HG03097 (cell line): ENCODE results near the gene ITGAE.

ENCODE experiments used
- ATAC-seq: cut with Tn5 transposase; IDR thresholded peaks from one replicate; pipeline ENCODE4 v1.9.1; 2021; ENCODE audit not compliant: unreplicated experiment, low FRiP score

The ITGAE gene

GRCh38 chr17:3699951-3700350 lies 101.0 kb downstream of the ITGAE start:
- no peak for ATAC-seq

- ATAC-seq, result no peak
Observed at GRCh38 chr17:3698139-3698538, 102.8 kb downstream of the ITGAE start.

GRCh38 chr17:3697103-3697476 lies 103.9 kb downstream of the ITGAE start:
- no peak for ATAC-seq

GRCh38 chr17:3695723-3696411 lies 105.1 kb downstream of the ITGAE start, which contains the start of gene P2RX5:
Gene P2RX5, minus strand, starts transcription at chr17:3696155. Its CDS starts 150 bp downstream, at chr17:3696005.
- ATAC-seq, result no peak

GRCh38 chr17:3695129-3695722 lies 105.8 kb downstream of the ITGAE start:
- no peak for ATAC-seq

DNA sequence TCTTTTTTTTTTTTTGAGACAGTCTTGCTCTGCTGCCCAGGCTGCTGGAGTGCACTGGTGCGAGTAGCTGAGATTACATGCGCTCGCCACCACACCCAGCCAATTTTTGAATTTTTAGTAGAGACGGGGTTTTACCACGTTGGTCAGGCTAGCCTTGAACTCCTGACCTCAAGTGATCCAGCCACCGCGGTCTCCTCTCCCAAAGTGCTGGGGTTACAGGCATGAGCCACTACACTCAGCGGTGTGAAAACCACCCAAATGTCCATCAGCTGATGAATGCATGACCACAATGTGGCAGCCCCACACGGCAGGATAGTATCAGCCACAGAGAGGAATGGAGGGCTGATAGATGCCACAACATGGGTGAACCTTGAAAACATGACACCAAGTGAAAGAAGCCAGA lies 107.2 kb downstream of the ITGAE start:
- ATAC-seq, result peak; percentile 35

DNA sequence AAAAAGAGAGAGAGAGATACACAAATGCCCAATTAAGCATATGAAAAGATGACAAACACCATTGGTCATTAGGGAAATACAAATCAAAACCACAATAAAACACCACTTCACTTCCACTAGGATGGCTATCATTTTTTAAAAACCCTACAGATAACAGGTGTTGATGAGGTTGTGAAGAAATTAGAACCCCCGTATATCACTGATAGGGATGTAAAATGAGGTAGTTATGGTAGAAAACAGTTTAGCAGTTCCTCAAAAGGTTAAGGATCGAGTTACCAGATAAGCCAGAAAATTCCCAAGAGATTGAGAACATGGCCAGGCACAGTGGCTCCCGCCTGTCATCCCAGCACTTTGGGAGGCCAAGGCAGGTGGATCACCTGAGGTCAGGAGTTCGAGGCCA lies 107.8 kb downstream of the ITGAE start:
- no peak for ATAC-seq

GRCh38 chr17:3692346-3692745 lies 108.6 kb downstream of the ITGAE start:
- ATAC-seq, result no peak

- ATAC-seq, result no peak
Observed at GRCh38 chr17:3691617-3692067, 109.3 kb downstream of the ITGAE start.

DNA sequence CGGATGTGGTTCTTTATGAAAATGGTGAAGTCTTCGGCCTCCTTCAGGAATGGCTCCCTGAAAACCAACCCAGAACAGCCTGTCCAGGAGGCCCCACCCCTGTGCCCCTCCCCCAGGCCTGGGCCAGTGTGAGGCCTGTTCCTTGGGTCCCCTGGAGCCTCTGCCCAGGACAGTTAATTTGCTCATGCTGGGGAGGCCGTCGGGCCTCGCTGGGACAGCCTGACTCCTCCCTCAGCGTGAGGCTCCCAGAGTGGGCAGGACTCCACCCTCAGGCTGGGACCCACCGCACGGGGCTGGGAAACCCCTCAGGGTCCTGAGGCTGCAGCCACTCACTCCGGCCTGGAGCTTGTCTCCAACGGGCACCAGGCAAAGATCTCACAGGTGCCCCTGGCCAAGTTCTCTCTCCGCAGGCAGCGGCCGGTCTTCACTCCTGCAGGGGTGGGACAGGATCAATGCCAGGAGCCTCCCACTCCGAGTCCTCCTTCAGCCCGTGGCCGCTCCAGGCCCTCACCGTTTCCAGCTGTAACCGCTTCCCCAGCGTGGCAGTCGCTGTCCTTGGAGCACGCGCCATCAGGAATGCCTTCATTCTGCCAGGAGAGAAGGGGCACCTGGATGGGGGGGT lies 110.8 kb downstream of the ITGAE start:
- ATAC-seq, result no peak

GRCh38 chr17:3689262-3690093 lies 111.5 kb downstream of the ITGAE start:
- ATAC-seq, result no peak

- no peak for ATAC-seq
Observed at GRCh38 chr17:3688852-3689261, 112.1 kb downstream of the ITGAE start.

DNA sequence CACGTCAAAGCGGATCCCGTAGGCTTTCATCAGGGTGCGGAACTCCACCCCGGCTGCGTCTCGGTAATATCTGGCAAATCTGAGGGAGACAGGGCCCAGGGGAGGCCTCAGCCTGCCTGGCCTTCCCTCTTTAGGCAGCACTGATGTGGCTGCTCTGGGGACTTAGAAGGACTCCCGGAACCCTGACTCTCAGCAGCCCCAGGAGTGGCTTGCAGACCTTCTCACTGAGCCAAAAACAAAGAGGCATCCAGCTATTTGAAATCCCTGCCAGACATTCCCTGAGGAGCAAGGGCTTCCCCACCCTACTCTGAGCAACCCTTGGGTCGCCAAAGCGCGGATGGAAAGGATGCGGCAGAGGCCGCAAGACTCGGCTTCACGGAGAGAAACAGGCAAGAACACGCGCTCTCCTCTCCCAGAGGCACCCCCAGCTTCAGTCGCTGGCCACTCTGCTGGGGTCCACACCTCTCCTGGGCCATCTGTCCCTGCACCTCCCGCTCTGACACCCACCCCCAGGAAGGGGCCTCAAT lies 112.9 kb downstream of the ITGAE start:
- ATAC-seq, result no peak

DNA sequence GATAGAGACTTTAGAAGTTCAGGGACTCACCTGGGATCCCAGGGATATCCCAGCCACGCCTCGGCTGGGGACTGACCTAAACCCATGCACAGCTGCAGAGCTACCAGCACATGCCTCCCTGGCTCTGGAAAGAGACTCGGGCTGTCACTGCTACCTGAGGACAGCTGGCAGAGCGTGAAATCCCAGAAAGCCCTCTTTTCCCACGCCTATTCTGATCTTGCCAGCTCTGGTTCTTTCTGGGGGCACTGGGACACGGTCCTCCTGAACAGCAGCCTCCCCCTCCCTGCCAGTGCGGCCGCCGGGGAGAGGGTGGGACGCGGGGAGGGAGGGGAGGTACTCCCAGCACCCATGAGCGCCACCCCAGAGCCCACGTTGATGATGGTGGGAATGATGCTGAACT lies 115.8 kb downstream of the ITGAE start:
- no peak for ATAC-seq

DNA sequence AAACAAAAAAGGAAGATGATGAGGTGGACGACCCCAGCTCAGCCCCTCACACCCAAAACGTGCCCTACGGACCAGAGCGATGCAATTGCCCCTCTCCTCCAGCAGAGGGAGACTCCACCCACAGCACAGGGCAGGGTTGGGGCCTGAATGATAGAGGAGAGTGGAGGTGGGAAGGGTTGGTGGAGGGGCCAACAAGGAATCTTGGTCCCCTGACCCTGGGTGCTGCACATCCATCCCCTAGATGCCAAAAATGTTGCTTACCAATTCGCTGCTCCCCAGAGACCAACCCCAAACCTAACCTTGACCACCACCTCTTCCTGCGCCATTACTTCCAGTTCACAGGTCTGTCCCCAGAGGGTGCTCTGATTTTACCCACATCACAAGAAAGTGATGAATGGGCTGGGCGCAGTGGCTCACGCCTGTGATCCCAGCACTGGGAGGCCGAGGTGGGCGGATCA lies 117.9 kb downstream of the ITGAE start:
- ATAC-seq, result no peak

DNA sequence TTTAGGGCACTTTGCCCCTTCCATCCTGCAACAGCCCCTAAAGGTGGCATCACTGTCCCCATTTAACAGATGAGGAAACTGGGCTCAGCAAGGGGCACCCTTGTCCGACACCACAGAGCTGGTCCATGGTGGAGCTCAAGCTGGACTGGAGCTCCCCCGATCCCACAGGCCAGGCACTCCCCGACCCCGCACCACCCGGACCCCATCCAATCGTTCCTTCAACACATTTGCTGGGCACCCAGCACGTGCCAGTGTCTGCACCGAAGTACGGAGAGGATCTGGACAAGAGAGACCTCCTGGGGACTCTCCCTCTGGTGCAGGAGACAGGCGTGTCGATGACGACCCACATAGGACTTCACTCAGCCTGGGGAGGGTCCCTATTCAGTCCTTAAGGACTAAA lies 119.0 kb downstream of the ITGAE start:
- no peak for ATAC-seq

DNA sequence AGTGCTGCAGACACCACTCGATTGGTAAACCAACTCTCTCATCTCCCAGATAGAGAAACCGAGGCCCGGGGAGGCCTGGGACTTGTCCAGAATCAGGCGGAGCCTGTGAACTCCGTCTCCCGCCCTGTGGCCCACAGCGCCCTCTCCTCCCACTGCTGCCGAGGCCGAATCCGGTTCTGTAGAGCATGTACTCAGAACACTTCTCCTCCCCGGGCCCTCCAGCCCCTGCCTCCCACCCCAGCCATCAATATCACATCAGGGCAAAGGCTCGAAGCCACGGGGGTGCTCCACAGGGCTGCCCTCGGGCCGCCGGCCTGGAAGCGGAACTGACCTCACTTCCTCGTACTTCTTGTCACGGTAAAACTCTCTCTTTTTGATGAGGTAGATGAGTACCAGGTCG lies 119.4 kb downstream of the ITGAE start:
- no peak for ATAC-seq

DNA sequence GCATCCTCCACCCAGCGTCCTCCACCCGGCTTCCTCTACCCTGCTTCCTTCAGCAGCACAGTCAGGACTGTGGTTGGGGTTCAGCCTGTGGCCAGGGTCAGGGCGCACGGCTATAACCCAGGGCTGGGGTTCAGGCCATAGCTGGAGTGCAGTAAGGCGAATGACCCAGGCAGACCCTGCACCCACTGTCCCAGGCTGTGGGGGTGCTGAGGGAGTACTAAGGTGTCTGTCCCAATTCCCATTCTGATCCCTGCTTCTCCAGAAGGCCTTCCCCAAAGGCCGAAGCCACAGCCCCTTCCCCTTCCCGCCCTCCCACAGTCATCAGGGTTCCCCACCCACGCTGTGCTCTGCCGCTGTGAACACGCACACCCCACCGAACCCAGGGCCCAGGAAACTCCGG lies 119.9 kb downstream of the ITGAE start:
- no peak for ATAC-seq

DNA sequence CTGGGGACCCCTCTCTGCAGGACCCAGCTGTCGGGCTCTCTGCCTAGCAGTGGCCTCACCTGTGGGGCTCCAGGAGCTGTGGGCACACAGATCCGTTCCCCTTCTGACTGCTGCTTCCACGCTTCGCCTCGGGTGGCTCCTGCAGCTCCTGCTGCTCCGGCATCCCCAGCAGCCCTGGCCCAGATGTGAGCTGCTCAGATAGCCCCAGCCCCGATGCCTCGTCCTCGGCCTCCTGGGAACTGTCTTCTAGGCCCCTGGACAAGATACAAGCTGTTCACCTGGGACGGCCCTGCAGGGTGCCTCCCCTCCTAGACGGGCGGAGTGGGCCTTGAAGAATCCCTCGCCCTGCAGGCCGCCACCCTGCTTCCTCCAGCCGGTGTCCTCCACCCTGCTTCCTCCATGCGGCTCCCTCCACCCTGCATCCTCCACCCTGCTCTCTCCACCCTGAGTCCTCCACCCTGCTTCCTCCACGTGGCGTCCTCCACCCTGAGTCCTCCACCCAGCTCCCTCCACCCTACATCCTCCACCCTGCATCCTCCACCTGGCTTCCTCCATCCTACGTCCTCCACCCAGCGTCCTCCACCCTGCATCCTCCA lies 121.4 kb downstream of the ITGAE start:
- no peak for ATAC-seq

DNA sequence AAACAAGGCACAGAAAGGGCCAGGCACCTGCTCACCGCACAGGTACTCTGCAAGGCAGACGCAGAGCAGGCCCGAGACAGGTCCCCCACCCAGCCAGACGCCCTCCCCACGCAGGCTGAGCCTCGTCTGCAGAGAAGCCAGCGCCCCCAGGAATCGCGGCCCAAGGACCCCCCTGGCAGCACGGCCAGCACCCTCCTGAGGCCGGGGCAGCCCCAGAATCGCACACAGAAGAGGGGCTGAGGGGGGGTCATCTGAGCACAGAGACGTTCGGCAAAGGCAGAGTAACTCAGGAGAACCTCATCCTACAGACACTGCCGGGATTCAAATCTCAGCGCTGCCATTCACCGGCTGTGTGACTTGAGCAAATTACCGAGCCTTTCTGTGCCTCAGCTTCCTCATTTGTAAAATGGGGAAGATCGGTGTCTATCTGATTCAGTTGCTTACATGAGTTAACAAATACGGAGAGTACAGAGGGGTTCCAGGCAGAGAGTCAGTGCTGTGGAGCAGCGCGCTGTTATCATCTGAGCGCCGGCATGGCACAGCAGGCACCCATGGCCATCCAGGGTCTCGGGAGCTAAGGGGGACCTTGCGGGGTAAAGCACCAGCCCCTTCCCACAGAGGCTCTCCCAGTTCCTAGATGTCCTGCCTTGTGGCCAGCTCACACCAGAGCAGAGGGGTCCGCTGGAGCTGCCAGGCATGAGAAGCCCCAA lies 122.0 kb downstream of the ITGAE start:
- no peak for ATAC-seq
